ENCODE measurements around the gene FOXP2.
"Not testable (repeated sequence)": the region's sequence is repeated elsewhere in the genome, so short reads cannot be mapped to it uniquely, and the experiment has no call there.

FOXP2 gene

DNA sequence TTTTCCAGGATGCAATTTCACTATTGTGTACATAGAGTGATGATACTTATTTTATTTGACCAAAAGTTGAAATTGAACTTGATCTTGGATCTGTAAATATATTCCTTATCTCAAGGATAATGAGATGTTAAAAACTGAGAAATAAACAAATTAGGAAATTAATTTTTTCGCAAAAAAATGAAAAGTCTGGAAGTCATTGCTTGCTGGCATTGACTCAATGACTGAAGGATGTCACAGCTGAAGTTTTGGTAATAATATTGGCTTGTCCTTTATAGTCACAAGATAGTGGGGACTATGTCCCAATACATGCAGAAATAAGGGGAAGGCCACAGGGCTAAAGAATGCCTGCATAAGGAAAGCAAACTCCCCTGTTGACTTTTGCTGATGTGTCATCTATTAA, 92.8 kb downstream of the FOXP2 start:
- no peak for DNase-seq

DNA sequence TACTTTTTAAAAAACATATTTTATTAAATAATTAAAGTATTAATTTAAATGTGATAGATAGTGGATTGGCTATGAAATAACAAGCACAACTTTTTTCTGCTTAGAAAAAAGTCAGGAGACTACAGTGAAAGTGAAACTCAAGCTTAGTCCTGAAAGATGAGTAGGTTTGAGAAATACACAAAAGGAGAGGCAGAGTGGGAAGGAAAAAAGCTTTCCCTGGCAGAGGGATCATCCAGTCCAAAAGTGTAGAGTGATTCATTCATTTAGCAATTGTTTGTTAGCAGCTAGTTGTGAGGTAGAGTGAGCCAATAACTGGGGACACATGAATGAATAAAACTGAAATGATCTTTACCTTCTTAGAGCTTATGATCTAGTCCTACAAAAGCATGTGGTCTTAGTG, 93.5 kb downstream of the FOXP2 start:
- no peak for DNase-seq

DNA sequence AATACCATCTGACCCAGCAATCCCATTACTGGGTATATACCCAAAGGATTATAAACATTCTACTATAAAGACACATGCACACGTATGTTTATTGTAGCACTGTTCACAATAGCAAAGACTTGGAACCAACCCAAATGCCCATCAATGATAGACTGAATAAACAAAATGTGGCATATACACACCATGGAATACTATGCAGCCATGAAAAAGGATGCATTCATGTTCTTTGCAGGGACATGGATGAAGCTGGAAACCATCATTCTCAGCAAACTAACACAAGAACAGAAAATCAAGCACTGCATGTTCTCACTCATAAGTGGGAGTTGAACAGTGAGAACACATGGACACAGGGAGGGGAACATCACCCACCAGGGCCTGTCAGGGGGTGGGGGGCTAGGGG, 96.2 kb downstream of the FOXP2 start:
- DNase-seq, result not testable (repeated sequence)

DNA sequence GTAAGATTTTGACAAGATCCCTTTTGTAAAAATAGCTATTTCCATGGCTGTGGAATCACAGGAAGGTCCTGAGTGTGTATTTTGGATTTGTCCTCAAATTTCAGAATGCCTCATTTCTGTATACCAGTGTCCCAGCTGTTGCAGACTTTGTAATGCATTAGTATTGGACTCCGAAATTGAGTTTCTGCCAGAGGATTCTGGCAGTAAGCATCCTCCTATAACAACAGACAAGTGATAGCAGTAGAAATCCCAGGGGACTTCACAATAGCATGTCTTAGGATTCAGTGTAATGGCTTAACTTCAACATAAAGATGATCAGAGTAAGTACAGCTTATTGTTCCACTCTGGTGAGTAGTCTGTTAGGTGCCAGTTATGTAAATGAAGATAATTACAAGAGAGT, 104.6 kb downstream of the FOXP2 start:
- peak; percentile 48 to 91 for DNase-seq

DNA sequence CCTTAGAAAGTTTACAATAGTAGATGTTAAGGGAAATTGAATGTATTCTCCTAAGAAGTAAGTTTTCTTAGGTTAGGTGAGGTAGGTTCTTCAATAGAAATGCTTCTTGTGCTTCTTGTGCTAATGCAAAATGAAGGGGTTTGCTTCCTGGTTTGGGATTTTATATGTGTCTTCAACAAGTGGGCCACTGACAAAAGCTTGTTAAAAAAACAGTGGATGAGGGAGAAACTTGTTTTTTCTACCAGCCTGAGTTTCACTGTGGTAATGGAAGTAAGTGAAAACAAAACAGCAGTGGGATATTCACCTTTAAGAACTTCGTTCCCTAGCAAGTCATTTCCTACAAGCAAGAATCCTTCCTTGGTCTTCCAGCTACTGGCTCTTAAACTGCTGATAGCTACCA, 107.5 kb downstream of the FOXP2 start:
- DNase-seq, result no peak

DNA sequence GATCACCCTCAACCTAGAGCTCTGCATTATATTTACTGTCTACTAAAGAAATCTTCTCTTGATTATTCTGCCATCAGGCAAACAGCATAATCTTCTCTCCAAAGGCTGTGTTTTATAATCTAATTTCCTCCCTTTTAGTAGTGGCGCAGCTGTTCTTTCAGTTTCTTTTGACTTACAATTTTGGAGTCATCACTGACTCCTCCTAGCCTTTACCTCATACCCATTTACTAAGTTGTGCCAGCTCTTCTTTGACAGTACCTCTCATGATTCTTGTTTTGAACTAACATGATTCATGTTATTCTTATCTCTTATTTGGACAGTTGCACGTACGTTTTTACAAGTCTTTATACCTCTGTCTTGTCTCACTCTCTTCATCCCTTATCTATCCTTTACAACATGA, 113.0 kb downstream of the FOXP2 start:
- no peak for DNase-seq

DNA sequence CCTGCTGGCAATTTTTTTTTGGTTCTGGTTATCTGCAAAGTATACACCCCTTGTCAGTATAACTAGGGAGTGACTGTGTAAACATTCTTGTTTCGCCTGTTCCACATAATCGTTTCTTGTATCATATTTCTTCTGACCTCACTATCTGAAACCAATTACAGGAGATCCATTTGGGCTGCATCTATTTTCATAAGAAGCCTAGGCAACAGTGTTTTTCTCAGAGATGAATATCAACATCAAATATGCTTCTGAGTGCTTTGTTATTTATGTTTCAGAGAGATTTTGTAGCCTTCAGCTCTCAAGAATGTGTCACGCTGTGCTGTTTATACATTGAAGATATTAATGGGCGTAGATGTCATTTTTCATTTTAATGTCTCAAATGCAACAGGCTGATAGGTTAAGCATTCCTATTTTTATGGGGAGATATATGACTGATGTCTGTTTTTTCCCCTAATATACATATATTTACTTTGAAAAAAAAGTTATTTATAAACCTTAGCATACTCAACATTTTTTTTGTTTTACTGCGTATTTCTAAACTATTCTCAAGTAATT, 115.5 kb downstream of the FOXP2 start:
- no peak for DNase-seq

DNA sequence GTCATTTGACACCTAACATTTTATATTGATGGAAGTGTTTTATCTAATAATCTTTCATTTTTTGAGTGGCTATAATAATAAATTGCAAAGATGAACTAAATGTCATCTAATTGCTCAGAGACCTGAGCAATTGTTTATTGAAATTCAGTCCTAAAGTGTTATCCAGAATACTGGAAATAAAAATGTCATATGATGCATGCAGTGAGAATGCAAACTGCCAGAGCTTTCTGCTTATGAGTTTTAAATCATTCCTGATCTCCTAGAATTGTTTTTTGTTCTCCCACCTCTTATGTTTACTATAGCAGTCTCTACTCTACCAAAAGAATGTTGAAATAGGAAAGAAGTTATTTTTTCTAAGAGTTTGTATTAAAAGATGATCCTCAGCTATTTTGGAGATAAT, 116.7 kb downstream of the FOXP2 start:
- no peak for DNase-seq

DNA sequence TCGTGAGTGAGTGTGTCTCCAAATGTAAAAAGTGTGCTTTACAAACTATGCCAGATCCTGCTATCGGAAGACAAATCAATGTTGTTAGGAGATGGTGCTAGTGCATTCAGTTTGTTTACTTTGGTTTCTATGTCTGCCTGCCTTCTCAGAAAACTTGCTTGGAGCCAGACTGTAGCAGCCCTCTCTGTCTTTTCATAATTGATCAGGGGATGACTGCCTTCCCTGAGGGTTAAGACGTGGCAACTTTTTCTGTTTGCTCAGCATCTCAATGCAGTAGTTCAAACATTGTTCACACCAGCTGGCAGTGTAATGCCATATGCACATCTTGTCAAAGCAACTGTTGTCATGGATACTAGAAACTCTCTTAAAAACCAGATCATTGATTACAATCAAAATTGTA, 118.5 kb downstream of the FOXP2 start:
- peak; percentile 48 to 79 for DNase-seq

DNA sequence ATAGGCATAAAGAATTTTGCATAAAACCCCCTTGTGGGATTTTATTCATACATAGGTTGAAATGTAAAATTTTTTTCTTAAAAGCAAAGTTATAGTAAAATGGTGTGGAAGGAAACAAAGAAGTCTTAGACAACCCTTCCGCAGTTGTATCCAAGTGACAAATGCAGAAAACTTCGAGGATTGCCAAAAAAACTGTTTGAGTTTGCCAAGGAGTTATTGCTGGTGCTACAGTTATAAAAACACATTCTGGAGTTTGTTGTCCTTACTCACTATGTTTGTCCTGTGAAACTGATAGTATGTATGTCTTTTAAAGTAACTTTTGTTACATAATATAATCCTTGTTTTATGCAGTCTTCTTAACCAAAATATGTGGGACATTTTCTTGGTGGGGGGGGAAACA, 120.3 kb downstream of the FOXP2 start:
- DNase-seq, result no peak

DNA sequence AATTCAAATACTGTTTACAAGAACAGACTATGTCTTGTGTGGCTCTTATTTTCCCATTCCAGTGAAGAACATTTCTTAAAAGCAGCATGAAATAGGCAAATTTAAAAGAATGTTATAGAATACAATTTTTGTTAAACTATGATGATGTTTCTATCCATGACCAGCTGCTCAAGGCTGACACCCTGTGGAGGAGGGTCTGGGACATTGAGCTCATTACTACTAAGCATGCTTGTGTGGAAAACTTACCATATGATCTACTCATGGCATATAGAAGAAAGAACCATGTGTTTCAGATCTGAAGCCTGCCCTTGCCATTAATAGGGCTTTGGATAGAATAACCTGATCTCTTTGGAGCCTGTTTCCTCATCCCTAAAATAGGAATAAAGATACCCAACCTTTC, 125.0 kb downstream of the FOXP2 start:
- peak; percentile 25 to 83 for DNase-seq

DNA sequence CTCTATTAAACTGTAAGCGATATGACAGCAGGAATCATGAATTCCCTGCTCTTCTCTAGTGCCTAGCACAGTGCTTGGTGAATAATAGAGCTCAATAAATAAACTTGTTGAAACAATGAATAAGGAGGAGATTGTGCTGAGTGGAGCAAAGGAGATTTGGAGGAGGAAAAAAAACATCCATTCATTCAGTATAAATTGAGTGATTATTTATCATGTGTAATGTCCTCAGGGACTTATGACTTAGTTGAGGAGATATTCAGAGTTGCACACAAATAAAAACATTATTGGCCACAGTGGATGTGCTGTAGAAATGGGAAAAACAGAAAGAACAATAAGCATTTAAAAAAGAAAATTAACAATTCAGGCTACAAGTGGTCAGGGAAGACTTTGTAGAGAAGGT, 125.7 kb downstream of the FOXP2 start:
- DNase-seq, result no peak

DNA sequence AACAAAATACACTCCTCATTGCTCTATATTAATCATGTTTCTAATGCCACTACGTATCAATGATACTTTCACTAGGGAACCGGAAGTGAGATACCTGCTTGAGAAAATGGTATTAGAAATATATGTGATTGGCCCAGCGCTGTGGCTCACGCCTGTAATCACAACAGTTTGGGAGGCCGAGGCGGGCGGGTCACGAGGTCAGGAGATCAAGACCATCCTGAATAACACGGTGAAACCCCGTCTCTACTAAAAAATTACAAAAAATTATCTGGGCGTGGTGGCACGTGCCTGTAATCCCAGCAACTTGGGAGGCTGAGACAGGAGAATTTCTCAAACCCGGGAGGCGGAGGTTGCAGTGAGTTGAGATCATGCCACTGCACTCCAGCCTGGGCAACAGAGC, 132.7 kb downstream of the FOXP2 start:
- not testable (repeated sequence) for DNase-seq

DNA sequence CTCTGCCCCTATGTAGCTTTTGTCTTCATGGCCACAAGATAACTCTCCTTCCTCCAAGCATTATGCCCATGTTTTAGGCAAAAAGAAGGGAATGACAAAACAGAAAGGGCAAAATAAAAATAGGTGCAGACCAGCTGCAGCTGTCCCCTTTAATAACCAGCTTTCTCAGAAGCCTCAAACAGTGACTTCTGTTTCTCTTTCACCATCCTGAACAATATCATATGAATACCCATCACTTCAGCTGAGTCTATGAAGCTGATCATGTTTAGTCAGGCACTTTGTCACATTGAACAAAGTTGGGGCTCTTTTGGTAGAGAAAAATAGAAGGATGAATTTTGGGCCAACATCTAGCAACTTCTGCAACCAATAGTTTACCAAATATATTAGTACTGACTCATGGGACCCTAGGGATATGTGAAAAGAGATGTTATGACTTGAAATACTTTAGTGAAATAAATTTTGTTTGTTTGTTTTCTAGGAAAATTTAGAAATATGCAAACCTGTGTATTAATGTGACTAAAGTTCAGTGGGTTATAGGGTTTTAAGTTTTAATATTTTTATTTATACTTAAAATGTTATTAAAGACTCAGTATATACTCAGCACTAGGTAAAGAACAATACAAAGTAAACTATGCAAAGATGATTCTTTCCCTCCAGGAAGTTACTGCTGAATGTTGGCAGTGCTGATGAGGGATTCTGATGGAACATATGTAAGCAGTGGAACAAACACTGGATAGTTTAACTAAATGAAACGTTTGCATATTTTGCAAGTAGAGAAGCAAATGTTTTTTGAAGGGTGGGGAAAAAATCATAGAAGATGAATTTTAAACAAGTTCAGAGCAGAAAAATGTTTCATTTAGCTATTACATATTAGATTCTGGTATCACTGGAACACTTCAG, 133.7 kb downstream of the FOXP2 start:
- DNase-seq, result no peak

DNA sequence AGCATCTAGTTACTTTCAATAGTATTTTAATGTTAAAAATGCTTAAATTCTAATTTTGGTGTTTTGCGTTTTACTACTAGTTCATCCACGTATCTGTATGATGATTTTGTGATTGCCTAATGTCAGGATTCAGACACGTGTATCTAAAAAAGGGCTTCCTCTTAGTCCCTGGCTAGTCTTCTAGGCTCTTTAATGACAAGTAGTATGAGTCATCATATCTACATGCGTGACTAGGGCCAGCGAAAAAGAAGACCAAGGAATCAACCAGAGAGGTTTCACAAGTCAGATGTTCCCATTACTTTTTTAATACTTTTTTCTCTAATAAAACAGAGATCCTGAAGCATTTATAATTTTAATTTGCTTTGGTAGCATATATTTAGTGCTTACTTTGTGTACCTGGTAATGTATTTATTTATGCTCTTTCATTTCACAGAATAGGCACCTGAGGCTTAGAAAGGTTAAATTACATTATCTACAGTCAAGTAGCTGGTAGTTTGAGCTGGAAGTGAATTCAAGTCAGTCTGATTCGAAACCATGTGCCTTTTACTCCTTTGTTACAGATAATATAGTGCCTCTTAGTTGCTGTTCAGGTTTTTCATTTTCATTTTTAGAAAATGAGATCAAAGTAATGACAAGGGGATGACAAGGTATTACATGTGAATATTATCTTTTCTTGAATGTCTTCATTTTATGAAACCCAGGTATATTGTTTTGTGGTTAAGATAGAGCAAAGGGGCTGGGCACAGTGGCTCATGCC, 140.3 kb downstream of the FOXP2 start:
- DNase-seq, result peak in 1 of 2 experiments; percentile 50

DNA sequence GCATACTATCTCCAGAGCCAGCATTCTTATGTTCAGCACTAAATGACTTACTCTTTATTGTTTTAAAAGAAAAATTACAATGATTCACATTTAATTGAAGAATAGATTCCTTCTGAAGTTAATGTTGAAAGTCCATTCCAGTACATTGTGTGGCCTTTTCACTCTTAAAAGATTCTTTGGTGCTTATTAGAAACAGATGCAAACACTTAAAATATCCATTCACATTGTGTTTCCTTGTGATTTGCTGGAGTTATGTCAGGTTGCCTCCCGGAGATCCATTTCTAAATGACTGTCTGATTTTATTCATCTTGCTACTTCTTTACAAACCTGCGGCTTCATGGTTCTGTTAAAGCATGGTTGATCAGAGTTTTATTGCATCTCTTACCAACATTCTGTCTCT, 152.8 kb downstream of the FOXP2 start:
- DNase-seq, result no peak

DNA sequence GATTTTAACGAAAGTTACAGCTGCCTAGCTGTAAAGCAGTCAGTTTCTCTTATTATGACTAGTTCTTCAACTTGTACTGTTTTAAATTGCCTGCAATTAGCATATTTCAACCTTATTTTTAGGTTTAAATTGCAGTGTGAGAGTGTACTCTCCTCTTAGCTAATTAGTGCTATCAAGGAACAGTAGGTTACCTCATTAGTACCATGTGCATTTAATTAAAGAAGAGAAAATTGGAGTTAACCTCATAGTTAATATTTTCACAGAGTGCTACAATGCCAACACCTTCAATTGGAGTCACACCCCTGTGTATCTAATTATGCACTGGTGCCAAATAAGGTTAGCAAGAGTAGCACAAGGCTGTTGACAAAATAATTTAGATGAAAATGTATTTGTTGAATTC, 154.6 kb downstream of the FOXP2 start:
- DNase-seq, result no peak

DNA sequence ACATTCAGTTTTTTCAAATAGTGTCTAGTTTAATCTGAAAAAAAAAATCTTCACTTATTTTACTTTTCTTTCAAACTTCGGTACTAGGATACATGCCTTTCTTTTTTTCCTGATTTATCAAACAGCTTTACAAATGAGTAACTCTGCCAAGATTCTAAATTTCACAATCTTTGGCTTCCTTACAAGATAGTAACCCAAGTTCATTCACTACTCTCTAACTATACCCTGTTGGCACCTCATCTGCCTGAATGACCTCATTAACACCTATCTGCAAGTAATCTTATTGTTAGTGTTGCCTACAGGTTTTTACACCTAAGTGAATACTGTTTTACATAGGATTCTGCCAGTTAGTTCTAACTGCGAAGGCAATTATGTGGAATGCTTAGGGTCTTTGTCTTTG, 159.8 kb downstream of the FOXP2 start:
- no peak for DNase-seq

DNA sequence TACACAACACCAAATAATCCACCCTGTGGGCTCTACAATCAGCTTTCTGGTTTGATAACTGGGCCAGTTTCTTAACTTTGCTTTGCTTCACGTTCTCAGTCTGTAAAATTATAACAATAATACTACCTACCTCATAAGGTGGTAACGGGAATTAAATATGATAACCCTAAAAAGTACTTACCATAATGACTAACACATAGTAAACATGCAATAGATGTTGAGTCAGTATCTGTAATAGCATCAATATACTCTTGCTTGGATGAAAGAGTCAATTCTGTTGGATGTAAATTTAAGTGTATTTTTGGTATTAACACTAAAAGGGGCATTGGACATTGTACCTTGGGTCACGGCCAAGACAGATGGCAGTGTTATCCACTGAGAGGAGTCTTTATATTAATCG, 160.5 kb downstream of the FOXP2 start:
- DNase-seq, result no peak

DNA sequence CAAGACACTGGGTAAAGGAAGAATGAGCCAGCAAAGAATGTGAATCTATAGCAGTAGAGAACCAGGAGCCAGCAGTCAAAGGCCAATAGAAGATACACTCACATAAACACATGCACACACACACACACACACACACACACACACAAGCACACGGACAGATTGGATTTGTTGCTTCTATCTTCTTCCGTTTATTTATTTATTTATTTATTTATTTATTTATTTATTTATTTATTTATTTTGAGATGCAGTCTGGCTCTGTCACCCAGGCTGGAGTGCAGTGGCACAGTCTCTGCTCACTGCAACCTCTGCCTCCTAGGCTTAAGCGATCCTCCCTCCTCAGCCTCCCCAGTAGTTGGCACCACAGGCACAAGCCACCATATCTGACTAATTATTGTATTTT, 166.3 kb downstream of the FOXP2 start:
- not testable (repeated sequence) for DNase-seq

DNA sequence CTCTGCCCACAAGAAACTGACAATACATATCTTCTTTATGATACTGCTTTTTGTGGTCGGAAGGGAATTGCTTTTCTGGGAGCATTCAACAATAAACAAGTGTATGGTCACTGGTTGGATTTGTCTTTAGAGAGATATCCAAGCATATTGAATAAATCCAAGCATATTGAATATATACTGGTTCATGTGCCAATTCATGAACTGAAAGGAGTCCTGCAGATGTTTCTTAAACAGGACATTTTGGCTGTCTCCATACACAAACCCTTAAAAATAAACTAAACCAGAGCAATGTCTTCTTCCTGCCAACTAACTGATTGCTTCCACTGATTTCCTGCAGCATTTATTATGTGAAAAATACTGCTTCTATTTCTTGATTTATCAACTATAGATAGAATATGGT, 173.9 kb downstream of the FOXP2 start:
- DNase-seq, result no peak

DNA sequence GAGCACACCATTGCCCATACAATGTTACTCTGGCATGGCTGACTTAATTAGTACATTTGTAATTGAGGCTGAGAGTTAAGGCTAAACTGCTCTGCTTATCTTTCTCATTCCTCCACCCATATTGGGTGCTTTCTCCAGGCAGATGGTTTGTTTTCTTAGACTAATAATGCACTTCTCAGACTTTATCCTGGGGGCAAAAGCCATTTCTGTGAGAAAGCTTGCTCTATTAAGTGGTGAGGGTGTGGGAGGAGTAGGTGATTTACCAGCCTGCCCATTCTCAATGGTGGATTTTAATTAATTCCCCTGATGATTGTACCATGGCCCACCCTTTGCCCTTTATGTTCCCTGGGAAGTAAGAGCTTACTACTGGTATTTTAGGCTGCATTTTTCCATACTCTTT, 174.8 kb downstream of the FOXP2 start:
- DNase-seq, result no peak

DNA sequence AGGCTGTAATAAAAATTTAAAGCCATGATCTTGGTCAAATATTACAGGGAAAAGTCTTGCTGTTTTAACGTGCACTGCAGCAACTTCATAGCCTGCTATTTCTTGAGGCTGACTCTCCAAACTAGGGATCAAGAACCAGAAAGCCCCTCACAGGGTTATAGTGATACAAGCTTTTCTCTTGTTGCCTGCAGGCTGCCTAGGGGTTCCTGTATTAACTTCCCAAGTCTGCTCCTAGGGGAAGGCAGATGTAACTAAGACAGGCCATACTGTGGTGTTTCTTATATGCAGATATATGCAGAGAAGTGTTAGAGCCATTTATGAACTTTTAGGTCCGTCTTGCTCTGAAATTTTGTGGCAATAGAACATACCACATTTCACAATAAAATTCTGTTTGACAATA, 175.7 kb downstream of the FOXP2 start:
- no peak for DNase-seq

DNA sequence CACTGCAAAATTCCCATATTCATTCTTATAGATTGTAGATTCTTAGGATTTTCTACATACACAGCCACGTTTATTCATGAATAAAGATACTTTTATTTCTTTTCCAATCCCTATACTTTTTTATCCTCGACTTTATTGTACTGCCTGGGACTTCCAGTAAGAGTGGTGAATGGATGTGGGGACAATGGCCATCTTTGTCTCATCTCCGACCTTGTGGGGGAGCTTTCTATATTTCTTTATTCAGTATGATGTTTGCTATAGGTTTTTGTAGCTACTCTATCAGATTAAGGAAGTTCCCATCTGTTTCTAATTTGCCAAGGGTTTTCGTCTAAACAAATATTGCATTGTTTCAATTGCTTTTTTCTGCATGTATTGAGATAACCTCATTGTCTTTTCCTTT, 184.3 kb downstream of the FOXP2 start:
- peak in 1 of 2 experiments; percentile 10 for DNase-seq
